CD4-positive, alpha-beta T cell treated with Interleukin-1 beta for 1 hour (primary cell): ENCODE results near the gene STRAP.
"Not testable (repeated sequence)": the region's sequence is repeated elsewhere in the genome, so short reads cannot be mapped to it uniquely, and the experiment has no call there.

Experiments used
- DNase-seq, 2 donors: peaks; one replicate each; pipeline ENCODE4 v3.0.0-alpha.2; 2020 to 2022

The STRAP gene

GRCh38 chr12:15928870-15929571 is 46.8 kb downstream of the STRAP start:
- no peak for DNase-seq

- DNase-seq: no peak
Measured at GRCh38 chr12:15931590-15932053, 49.4 kb downstream of the STRAP start.

GRCh38 chr12:15932327-15932726 is 50.1 kb downstream of the STRAP start:
- no peak for DNase-seq

- DNase-seq: no peak
Measured at GRCh38 chr12:15932971-15933370, 50.8 kb downstream of the STRAP start.

GRCh38 chr12:15933751-15934150 is 51.6 kb downstream of the STRAP start:
- DNase-seq: no peak

- no peak for DNase-seq
Measured at GRCh38 chr12:15936751-15937150, 54.6 kb downstream of the STRAP start.

GRCh38 chr12:15937902-15938301 is 55.7 kb downstream of the STRAP start:
- DNase-seq: no peak

GRCh38 chr12:15939111-15939510 is 56.9 kb downstream of the STRAP start:
- DNase-seq: no peak

- DNase-seq: no peak
Measured at GRCh38 chr12:15942475-15942874, 60.3 kb downstream of the STRAP start.

GRCh38 chr12:15943519-15943918 is 61.3 kb downstream of the STRAP start:
- not testable (repeated sequence) for DNase-seq

GRCh38 chr12:15948461-15948860 is 66.3 kb downstream of the STRAP start:
- not testable (repeated sequence) for DNase-seq
